ENCODE results near the gene TRABD2B.

TRABD2B gene

DNA sequence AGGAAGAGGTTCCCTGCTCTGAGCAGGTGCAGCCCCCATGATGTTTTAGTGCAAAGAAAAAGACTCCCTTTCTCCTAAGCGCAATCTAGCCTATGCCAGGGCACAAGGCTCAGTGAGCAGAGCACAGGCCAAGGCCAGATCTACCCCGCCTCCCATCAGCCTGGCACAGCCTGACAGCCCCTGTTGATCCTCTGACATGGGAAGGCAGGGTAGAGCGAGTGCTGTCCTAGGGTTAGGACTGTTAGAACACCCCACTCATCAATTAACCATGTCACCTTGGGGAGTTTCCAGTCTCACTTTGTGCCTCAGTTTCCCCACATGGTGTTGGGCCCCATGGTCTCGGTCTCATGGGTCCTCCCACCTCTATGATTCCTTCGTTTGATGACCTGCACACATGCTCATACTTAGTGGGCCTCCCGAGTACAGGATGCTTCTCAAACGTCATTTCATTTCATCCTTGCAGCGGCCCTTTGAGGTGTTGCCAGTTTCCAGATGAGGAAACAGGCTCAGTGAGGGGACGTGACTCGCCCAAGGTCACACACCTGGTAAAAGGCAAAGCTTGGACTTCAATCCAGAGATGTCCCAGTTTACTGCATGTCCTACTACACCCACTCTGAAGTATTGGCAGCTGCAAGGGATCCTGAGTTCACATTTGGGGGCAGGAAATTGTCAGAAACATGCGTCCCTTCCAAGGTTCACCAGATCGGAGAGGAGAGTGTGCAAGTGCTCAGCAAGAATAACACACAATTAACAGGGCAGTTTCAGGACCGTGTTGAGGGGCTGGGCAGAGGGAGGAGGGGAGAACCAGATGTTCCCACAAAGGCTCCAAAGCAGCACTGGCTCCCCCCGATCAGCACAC is 213.3 kb downstream of the TRABD2B start:
- in situ Hi-C loops (cut with HindIII; ENCODE audit: low pct_unique_long_range_greater_than_20kb, low sequenced_read_pairs), result no loop called here
- no peak for DNase-seq (ENCODE audit: low read depth in 1 of 2, low spot score in 1 of 2)

DNA sequence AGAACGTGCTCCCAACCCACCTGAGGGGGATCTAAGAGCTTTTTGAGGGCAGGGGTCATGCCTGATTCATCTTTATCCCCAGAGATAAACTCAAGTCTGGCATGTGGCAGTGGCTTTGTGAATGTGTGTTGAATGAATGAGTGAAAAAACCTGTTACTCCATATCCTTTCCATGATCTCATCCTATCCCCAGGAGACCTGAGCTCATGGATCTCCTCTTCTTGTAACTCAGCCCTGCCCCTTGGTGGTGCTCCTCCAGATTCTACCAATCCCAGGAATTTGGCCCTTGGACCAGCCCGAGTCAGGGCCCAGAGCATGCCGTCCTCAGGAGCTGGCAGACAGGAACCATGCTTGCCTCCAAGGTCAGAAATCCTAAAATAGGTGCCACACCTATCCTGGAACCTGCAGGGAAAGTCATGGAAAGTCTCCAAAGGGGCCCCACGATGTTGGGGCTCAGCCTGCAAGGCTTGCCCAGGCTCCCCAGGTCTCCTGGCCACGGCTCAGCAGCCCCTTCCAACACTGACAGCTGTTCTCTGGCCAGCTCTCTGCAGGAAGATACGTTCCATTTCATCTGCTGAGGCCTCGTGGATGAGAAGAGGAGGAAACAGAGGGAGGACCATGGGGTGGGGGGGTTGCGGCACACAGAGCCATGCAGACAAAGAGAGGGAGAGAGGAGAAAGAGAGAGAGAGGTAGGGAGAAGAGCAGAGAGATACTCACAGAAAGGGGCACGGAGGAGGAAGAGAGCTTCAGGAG is 214.6 kb downstream of the TRABD2B start:
- TF ChIP-seq JUND (IDR thresholded peaks at IDR 0.05; ENCODE audit: low read depth), result no peak
- peak in 1 of 2 experiments; percentile 32 for DNase-seq (ENCODE audit: low read depth in 1 of 2, low spot score in 1 of 2)
- in situ Hi-C loops (cut with HindIII; ENCODE audit: low pct_unique_long_range_greater_than_20kb, low sequenced_read_pairs), result no loop called here

More for the DNA sequence above, 213.3 kb downstream of the TRABD2B start:
- TF ChIP-seq JUND (IDR thresholded peaks at IDR 0.05; ENCODE audit: low read depth), result no peak

- in situ Hi-C loops (cut with HindIII; ENCODE audit: low pct_unique_long_range_greater_than_20kb, low sequenced_read_pairs), result no loop called here
Observed at GRCh38 chr1:47781171-47781959, 215.8 kb downstream of the TRABD2B start.

DNA sequence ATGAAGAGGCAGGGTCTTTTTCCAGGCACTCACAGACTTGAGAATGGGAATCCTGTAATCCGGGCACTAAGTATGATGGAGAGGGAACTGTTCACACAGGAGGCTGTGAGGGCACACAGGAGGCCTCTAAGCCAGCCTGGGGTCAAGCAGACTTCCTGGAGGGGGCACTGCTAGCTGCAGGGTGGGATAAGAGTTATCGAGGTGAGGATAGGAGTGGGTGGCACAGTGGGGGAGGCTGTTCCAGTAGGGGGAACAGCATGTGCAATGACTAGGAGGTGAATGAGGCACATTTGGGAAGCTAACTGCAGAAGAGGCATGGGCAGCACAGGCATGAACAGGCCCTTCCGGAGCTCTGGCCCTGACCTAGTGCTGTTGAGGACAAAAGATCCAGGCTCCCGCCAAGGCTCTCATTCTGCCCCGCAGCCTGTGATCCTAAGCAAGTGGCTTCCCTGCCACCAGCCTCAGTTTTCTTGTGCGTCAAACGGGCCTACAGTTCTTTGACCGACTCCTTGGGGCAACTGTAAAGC is 216.7 kb downstream of the TRABD2B start:
- in situ Hi-C loops (cut with HindIII; ENCODE audit: low pct_unique_long_range_greater_than_20kb, low sequenced_read_pairs), result no loop called here
- TF ChIP-seq JUND (IDR thresholded peaks at IDR 0.05; ENCODE audit: low read depth), result no peak
- no peak for DNase-seq (ENCODE audit: low read depth in 1 of 2, low spot score in 1 of 2)

More at GRCh38 chr1:47781171-47781959, 215.8 kb downstream of the TRABD2B start:
- peak; percentile 36 to 42 for DNase-seq (ENCODE audit: low read depth in 1 of 2, low spot score in 1 of 2)
- TF ChIP-seq JUND (IDR thresholded peaks at IDR 0.05; ENCODE audit: low read depth), result no peak

- in situ Hi-C loops (cut with HindIII; ENCODE audit: low pct_unique_long_range_greater_than_20kb, low sequenced_read_pairs), result no loop called here
- DNase-seq (ENCODE audit: low read depth in 1 of 2, low spot score in 1 of 2), result no peak
- TF ChIP-seq JUND (IDR thresholded peaks at IDR 0.05; ENCODE audit: low read depth), result no peak
Observed at GRCh38 chr1:47779613-47780012, 217.6 kb downstream of the TRABD2B start.

DNA sequence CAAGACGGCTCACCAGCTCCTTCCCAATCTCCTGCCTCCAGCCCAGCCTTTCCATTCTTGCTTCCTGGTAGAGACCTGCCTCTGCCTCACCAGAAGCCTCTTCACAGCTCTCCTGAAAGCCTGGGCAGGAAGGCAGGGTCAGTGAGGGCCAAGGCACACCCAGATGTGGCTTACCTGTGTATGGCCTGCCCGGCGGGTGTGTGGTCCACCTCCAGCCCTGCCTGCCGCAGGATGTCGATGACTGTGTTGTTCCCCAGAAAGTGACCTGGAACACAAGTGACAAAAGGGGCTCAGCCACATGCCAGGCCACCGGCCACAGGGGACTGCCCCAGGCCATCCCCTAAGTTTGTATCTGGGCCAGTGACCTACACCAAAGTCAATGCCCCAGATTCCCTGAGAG is 218.9 kb downstream of the TRABD2B start:
- no peak for TF ChIP-seq JUND (IDR thresholded peaks at IDR 0.05; ENCODE audit: low read depth)
- in situ Hi-C loops (cut with HindIII; ENCODE audit: low pct_unique_long_range_greater_than_20kb, low sequenced_read_pairs), result no loop called here
- DNase-seq (ENCODE audit: low read depth in 1 of 2, low spot score in 1 of 2), result no peak

DNA sequence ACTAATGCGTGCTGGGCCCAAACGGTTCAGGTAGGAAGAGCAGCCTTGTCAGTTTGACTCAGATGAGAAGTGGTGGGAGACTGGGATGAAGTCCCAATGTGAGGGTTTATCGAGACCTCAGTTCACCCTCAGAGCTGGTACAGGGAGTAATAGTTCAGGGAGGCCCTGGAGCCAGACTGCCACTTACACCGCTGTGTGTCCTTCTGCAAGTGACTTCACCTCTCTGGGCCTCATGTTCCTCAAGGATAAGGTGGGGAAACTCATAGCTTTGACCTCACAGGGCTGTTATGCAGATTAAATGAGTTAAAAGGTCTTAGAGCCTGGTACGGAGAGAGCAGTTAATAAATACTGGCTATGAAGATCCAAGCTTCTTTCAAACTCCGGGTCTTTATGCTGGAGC is 219.9 kb downstream of the TRABD2B start:
- no peak for DNase-seq (ENCODE audit: low read depth in 1 of 2, low spot score in 1 of 2)
- in situ Hi-C loops (cut with HindIII; ENCODE audit: low pct_unique_long_range_greater_than_20kb, low sequenced_read_pairs), result no loop called here
- TF ChIP-seq JUND (IDR thresholded peaks at IDR 0.05; ENCODE audit: low read depth), result no peak

GRCh38 chr1:47776667-47777131 is 220.5 kb downstream of the TRABD2B start:
- no peak for DNase-seq (ENCODE audit: low read depth in 1 of 2, low spot score in 1 of 2)
- in situ Hi-C loops (cut with HindIII; ENCODE audit: low pct_unique_long_range_greater_than_20kb, low sequenced_read_pairs), result no loop called here
- TF ChIP-seq JUND (IDR thresholded peaks at IDR 0.05; ENCODE audit: low read depth), result no peak

DNA sequence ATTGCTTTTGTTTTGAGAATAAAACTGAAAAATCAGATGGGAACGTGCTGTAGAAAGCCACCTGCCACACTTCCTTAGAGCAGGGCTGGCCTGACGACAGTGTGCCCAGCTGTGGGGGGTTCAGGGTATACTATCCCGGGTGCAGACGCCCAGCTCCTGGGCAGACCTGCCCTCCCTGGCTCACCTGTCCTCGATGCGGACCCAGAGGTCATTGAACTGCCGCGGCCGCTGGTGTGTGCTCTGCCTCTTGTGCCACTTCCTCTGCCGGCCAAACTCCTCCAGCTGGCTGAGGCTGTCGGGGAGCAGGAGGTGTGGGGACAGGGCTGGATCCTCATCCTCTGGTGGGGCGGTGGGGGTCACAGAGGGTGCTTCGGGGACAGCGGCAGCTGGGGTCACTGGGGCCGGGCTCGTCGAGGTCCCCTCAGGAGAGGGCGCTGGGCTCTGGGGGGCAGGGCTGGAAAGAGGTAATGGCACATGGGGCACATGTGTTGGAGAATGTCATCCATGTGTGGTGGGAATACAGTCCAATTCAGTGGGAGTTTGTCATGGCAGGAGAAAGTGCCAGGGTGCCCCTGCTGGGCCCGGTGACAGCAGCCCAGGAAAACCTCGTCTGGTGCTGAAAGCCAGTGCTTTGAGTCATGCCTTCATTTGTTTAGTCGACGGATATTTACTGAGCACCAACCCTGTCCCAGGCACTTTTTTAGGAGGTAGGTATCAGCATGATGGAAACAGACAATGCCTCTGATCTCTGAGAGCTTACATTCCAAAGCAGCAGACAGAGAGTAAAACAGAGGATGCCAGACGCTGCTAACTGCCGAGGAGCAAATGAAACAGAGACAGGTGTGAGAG is 222.0 kb downstream of the TRABD2B start:
- no peak for TF ChIP-seq JUND (IDR thresholded peaks at IDR 0.05; ENCODE audit: low read depth)
- in situ Hi-C loops (cut with HindIII; ENCODE audit: low pct_unique_long_range_greater_than_20kb, low sequenced_read_pairs), result no loop called here
- no peak for DNase-seq (ENCODE audit: low read depth in 1 of 2, low spot score in 1 of 2)

GRCh38 chr1:47772960-47773682 is 224.1 kb downstream of the TRABD2B start:
- no peak for DNase-seq (ENCODE audit: low read depth in 1 of 2, low spot score in 1 of 2)
- TF ChIP-seq JUND (IDR thresholded peaks at IDR 0.05; ENCODE audit: low read depth), result no peak
- in situ Hi-C loops (cut with HindIII; ENCODE audit: low pct_unique_long_range_greater_than_20kb, low sequenced_read_pairs), result no loop called here

DNA sequence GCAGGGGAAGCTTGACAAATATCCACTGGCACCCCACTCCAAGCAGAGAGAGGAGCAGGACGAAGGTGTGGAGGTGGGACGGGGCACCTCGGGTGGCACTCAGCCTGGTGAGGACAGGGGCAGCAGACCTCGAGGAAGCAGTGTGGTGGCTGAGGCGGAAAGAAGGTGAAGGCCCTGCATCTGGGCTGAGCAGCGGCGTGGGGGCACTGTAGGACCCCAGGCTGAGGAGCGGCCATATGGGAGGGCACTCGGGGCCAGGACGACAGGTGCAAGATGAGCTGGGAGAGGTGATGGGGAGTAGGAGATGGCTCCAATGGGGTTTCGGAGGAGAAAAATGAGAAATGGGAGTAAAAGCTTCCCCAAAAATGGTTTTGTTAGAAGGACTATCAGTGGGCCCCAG is 224.9 kb downstream of the TRABD2B start:
- no peak for DNase-seq (ENCODE audit: low read depth in 1 of 2, low spot score in 1 of 2)
- no peak for TF ChIP-seq JUND (IDR thresholded peaks at IDR 0.05; ENCODE audit: low read depth)
- in situ Hi-C loops (cut with HindIII; ENCODE audit: low pct_unique_long_range_greater_than_20kb, low sequenced_read_pairs), result no loop called here
